B cell (primary cell): Measurements from ENCODE around the gene AQP12B. TPM values are rescaled to one million over a fixed set of nuclear protein-coding genes. Genes with fewer than 3 reads are reported as not detected.

Source experiments
- ATAC-seq: fragments of 200-7000 bp; cut with Tn5 transposase; one replicate; pipeline ENCODE4 v1.10.0; 2021; ENCODE audit warnings: low read depth, mild to moderate bottlenecking, moderate number of reproducible peaks, moderate library complexity
- CTCF ChIA-PET: fragments of 350-600 bp; sonication (Branson Sonifier 250); formaldehyde crosslinking; loops from one replicate; lab custom pipeline; 2021; ENCODE audit warnings: antibody characterized with exemption, inconsistent platforms; lab: Charles Lee
- POLR2A ChIA-PET: fragments of 350-600 bp; sonication (Branson Sonifier 250); formaldehyde crosslinking; loops from one replicate; lab custom pipeline; 2021; ENCODE audit warnings: antibody characterized with exemption; lab: Charles Lee
- DNase-seq: peaks from one replicate; pipeline ENCODE4 v3.0.0; 2013
- H2AFZ ChIP-seq: 2 replicates; pipeline ENCODE4 v1.6.1; 2012; ENCODE audit warnings: mild to moderate bottlenecking, low read depth, low read length; ENCODE audit not compliant: insufficient read depth, poor library complexity, severe bottlenecking
- H3K27ac ChIP-seq, 2 donors: 1 replicate in 1 of 2; 2 replicates in 1 of 2; pipeline ENCODE4 v1.5.1; 2012 to 2013; ENCODE audit warnings: low read length in 2 of 2, mild to moderate bottlenecking in 2 of 2, moderate library complexity in 1 of 2
- H3K27me3 ChIP-seq, 4 experiments: fragments of 200-600 bp in 1 of 4; sonication (generic) in 1 of 4; replicated peaks in 1 of 4; 1 replicate in 2 of 4; 2 replicates in 2 of 4; pipeline versions ENCODE4 v1.6.1 to v1.7.0; 2013 to 2016; ENCODE audit warnings: low read length in 3 of 4, mild to moderate bottlenecking in 2 of 4, mixed read lengths in 1 of 4, moderate library complexity in 1 of 4; ENCODE audit not compliant: insufficient read depth in 4 of 4, control insufficient read depth in 3 of 4; ENCODE audit errors: control extremely low read depth in 1 of 4
- H3K36me3 ChIP-seq, 2 experiments: replicated peaks in 1 of 2; 1 replicate in 1 of 2; 2 replicates in 1 of 2; pipeline versions ENCODE4 v1.6.1 to v1.7.1; 2013; ENCODE audit warnings: low read length in 1 of 2; ENCODE audit not compliant: insufficient read depth in 2 of 2, control insufficient read depth in 1 of 2; ENCODE audit errors: control extremely low read depth in 1 of 2, extremely low read depth in 1 of 2
- H3K4me1 ChIP-seq, 2 donors: fragments of 200-600 bp in 1 of 2; sonication (generic) in 1 of 2; 1 replicate in 1 of 2; 2 replicates in 1 of 2; pipeline versions ENCODE4 v1.5.1 to v1.6.1; 2013 to 2017; ENCODE audit warnings: low read length in 2 of 2; ENCODE audit not compliant: control insufficient read depth in 2 of 2, insufficient read depth in 2 of 2
- H3K4me2 ChIP-seq: replicated peaks from 2 replicates; pipeline ENCODE3; 2012; ENCODE audit warnings: mild to moderate bottlenecking, low read depth, low read length; ENCODE audit not compliant: poor library complexity, severe bottlenecking
- H3K4me3 ChIP-seq, 5 experiments: fragments of 200-600 bp in 1 of 5; sonication (generic) in 1 of 5; 1 replicate in 3 of 5; 2 replicates in 2 of 5; pipeline versions ENCODE4 v1.5.1 to v1.7.0; 2011 to 2016; ENCODE audit warnings: low read length in 4 of 5, mild to moderate bottlenecking in 4 of 5, low read depth in 2 of 5, control low read depth in 1 of 5, moderate library complexity in 1 of 5; ENCODE audit not compliant: insufficient read depth in 1 of 5; ENCODE audit errors: control extremely low read depth in 1 of 5, extremely low read depth in 1 of 5
- H3K79me2 ChIP-seq: fragments of 200-600 bp; sonication (generic); one replicate; pipeline ENCODE4 v1.6.0; 2016; ENCODE audit warnings: low read length; ENCODE audit not compliant: control insufficient read depth, insufficient read depth
- H3K9ac ChIP-seq: fragments of 200-600 bp; sonication (generic); 2 replicates; pipeline ENCODE4 v1.6.1; 2017; ENCODE audit warnings: mild to moderate bottlenecking, low read length, moderate library complexity
- H3K9me3 ChIP-seq, 3 donors: one replicate each; pipeline versions ENCODE4 v1.6.1 to v1.7.1; 2013; ENCODE audit warnings: low read length in 2 of 3; ENCODE audit not compliant: control insufficient read depth in 2 of 3, insufficient read depth in 1 of 3; ENCODE audit errors: control extremely low read depth in 1 of 3
- H4K20me1 ChIP-seq: 2 replicates; pipeline ENCODE4 v1.6.0; 2012; ENCODE audit warnings: mild to moderate bottlenecking, low read length; ENCODE audit not compliant: insufficient read depth, control insufficient read depth, poor library complexity, severe bottlenecking
- H3K27ac Mint-ChIP-seq: one replicate; pipeline ENCODE4 v1.8.0; 2021; ENCODE audit warnings: mixed read lengths
- H3K27me3 Mint-ChIP-seq: one replicate; pipeline ENCODE4 v1.8.0; 2021; ENCODE audit warnings: mixed read lengths
- H3K4me1 Mint-ChIP-seq: one replicate; pipeline ENCODE4 v1.8.0; 2021; ENCODE audit warnings: mixed read lengths
- H3K4me3 Mint-ChIP-seq: one replicate; pipeline ENCODE4 v1.8.0; 2021; ENCODE audit warnings: mixed read lengths
- H3K9me3 Mint-ChIP-seq: one replicate; pipeline ENCODE4 v1.8.0; 2022; ENCODE audit warnings: mixed read lengths; ENCODE audit not compliant: insufficient read depth
- CTCF ChIP-seq: fragments of 200-600 bp; IDR thresholded peaks from one replicate; pipeline ENCODE4 v1.8.0; 2022; ENCODE audit warnings: antibody characterized with exemption, mild to moderate bottlenecking
- EZH2 ChIP-seq: IDR thresholded peaks from 2 replicates; pipeline ENCODE4 v1.6.1; 2012; ENCODE audit warnings: borderline replicate concordance, low read depth, mild to moderate bottlenecking, moderate library complexity, low read length; ENCODE audit not compliant: insufficient read depth, poor library complexity, severe bottlenecking
- WGBS: methylation state at CpG from one replicate; pipeline ENCODE4 v1.1.5; 2013; ENCODE audit warnings: missing lambda C conversion rate; ENCODE audit not compliant: insufficient coverage; 5-methylcytosine and 5-hydroxymethylcytosine counted together
- intact Hi-C: fragments of 100-400 bp; cut with micrococcal nuclease; formaldehyde crosslinking; loops from one replicate; pipeline ENCODE4 v1.10.0; 2022
- polyA plus RNA-seq: library from polyadenylated mRNA; depleted of rRNA; stranded (reverse); fragments of >200 nt; gene quantifications from 2 replicates; pipeline ENCODE4 v1.2.3, GENCODE V29; 2012
- total RNA-seq, 2 donors: library from RNA; stranded (reverse); fragments of 120-200 nt in 1 of 2; gene quantifications; 1 replicate in 1 of 2; 2 replicates in 1 of 2; pipeline versions ENCODE4 v1.2.3 to v1.2.4, GENCODE V29; 2013 to 2022

Gene AQP12B
- total and polyA plus RNA-seq, 2 donors (not counting 1 experiment from before 2014, with no cell fraction given) = not detected

- ATAC-seq (no peak), DNase-seq (no peak)
- H3K27me3 Mint-ChIP-seq = peaks cover 22% of the 10 kb centered on the region
- peaks cover 0 to 13% (median 0%) of the 10 kb centered on the region in 3 donors for H3K9me3 ChIP-seq
- no peaks in the 10 kb centered on the region for H3K4me1 ChIP-seq
- intact Hi-C loops = no loop called here
- H3K4me1 Mint-ChIP-seq = no peaks in the 10 kb centered on the region
- H3K4me2 ChIP-seq = no peak overlapping the region
- H3K4me3 ChIP-seq = no peak overlapping the region
- TF ChIP-seq CTCF (no peak), EZH2 (no peak)
- ChIA-PET POLR2A (no interaction called here), CTCF (no interaction called here)
- H3K9me3 Mint-ChIP-seq = no peaks in the 10 kb centered on the region
- H3K27ac Mint-ChIP-seq = no peak overlapping the region
- H3K79me2 ChIP-seq = no peaks in the 10 kb centered on the region
- no peak overlapping the region for H3K27ac ChIP-seq
- H3K27me3 ChIP-seq = peaks cover 0 to 29% (median 5%) of the 10 kb centered on the region in 4 experiments
- H2AFZ ChIP-seq = no peak overlapping the region
- H3K36me3 ChIP-seq = no peaks in the 10 kb centered on the region
- no peaks in the 10 kb centered on the region for H4K20me1 ChIP-seq
- H3K9ac ChIP-seq = no peak overlapping the region
- H3K4me3 Mint-ChIP-seq = no peak overlapping the region
- 90% methylated on average over 10 of the region's 10 CpGs for WGBS
Observed at GRCh38 chr2:240645346-240645745, 37.3 kb downstream of the AQP12B start.

GRCh38 chr2:240644859-240645301 is 37.8 kb downstream of the AQP12B start:
- no peak overlapping the region for H3K4me3 Mint-ChIP-seq
- WGBS = 63% methylated on average over 8 of the region's 8 CpGs
- no peaks in the 10 kb centered on the region for H3K4me1 Mint-ChIP-seq
- no peak overlapping the region for H3K27ac Mint-ChIP-seq
- H3K4me2 ChIP-seq = no peak overlapping the region
- POLR2A ChIA-PET = no interaction called here
- H2AFZ ChIP-seq = no peak overlapping the region
- no peaks in the 10 kb centered on the region for H3K36me3 ChIP-seq
- intact Hi-C loops = no loop called here
- H3K4me3 ChIP-seq = no peak overlapping the region
- no peak for DNase-seq
- H3K27ac ChIP-seq = no peak overlapping the region
- CTCF ChIA-PET = no interaction called here
- H3K9me3 ChIP-seq = peaks cover 0 to 13% (median 0%) of the 10 kb centered on the region in 3 donors
- no peak for TF ChIP-seq EZH2
- H3K9me3 Mint-ChIP-seq = no peaks in the 10 kb centered on the region
- no peaks in the 10 kb centered on the region for H4K20me1 ChIP-seq
- H3K27me3 ChIP-seq = peaks cover 0 to 28% (median 5%) of the 10 kb centered on the region in 4 experiments
- H3K79me2 ChIP-seq = no peaks in the 10 kb centered on the region
- H3K9ac ChIP-seq = no peak overlapping the region
- ATAC-seq = no peak
- H3K27me3 Mint-ChIP-seq = peaks cover 19% of the 10 kb centered on the region
- no peaks in the 10 kb centered on the region for H3K4me1 ChIP-seq
